ENCODE results near the gene ATP2C1.

Gene ATP2C1

GRCh38 chr3:130894986-130895280 lies 1.0 kb downstream of the ATP2C1 start:
- H3K9ac ChIP-seq (ENCODE audit: low read length): peak overlapping the region; percentile 80
- peaks cover 43% of the 10 kb centered on the region for H4K20me1 ChIP-seq (ENCODE audit: low read depth, low read length)
- H3K79me2 ChIP-seq (ENCODE audit: insufficient read depth, low read length): peaks cover 56% of the 10 kb centered on the region
- no peaks in the 10 kb centered on the region for H3K27me3 ChIP-seq (ENCODE audit: low read length)
- no peaks in the 10 kb centered on the region for H3K9me3 ChIP-seq (ENCODE audit: insufficient read depth, low read length)
- peak overlapping the region; percentile 94 for H3K4me2 ChIP-seq (ENCODE audit: low read depth, low read length, poor library complexity, severe bottlenecking)
- no peaks in the 10 kb centered on the region for H3K9me2 ChIP-seq (replicated peaks; ENCODE audit: insufficient read depth, low read length)
- no peaks in the 10 kb centered on the region for H3K36me3 ChIP-seq (ENCODE audit: low read length)
- peaks cover 15% of the 10 kb centered on the region for H3F3A ChIP-seq (ENCODE audit: insufficient read depth)
- H3K27ac ChIP-seq (ENCODE audit: low read depth, low read length): no peak overlapping the region
- TF ChIP-seq CTCF (IDR thresholded peaks at IDR 0.05; ENCODE audit: insufficient read depth, low read length, poor library complexity, severe bottlenecking) (no peak), EZH2phosphoT487 (conservative IDR thresholded peaks at IDR 0.05; ENCODE audit: low read length) (no peak)
- peak overlapping the region; percentile 94 for H2AFZ ChIP-seq (ENCODE audit: low read depth, low read length, severe bottlenecking)
- peak overlapping the region; percentile 97 for H3K4me3 ChIP-seq (ENCODE audit: insufficient read depth, low read length, poor library complexity, severe bottlenecking)

GRCh38 chr3:130895690-130896488 lies 2.0 kb downstream of the ATP2C1 start:
- peak overlapping the region; percentile 97 for H3K4me3 ChIP-seq (ENCODE audit: insufficient read depth, low read length, poor library complexity, severe bottlenecking)
- H3K36me3 ChIP-seq (ENCODE audit: low read length): no peaks in the 10 kb centered on the region
- no peak overlapping the region for H3K27ac ChIP-seq (ENCODE audit: low read depth, low read length)
- no peaks in the 10 kb centered on the region for H3K9me2 ChIP-seq (replicated peaks; ENCODE audit: insufficient read depth, low read length)
- no peaks in the 10 kb centered on the region for H3K27me3 ChIP-seq (ENCODE audit: low read length)
- no peak overlapping the region for H2AFZ ChIP-seq (ENCODE audit: low read depth, low read length, severe bottlenecking)
- no peaks in the 10 kb centered on the region for H3K9me3 ChIP-seq (ENCODE audit: insufficient read depth, low read length)
- peaks cover 15% of the 10 kb centered on the region for H3F3A ChIP-seq (ENCODE audit: insufficient read depth)
- H4K20me1 ChIP-seq (ENCODE audit: low read depth, low read length): peaks cover 52% of the 10 kb centered on the region
- peak overlapping the region; percentile 94 for H3K4me2 ChIP-seq (ENCODE audit: low read depth, low read length, poor library complexity, severe bottlenecking)
- no peak for TF ChIP-seq CTCF (IDR thresholded peaks at IDR 0.05; ENCODE audit: insufficient read depth, low read length, poor library complexity, severe bottlenecking)
- TF ChIP-seq EZH2phosphoT487 (conservative IDR thresholded peaks at IDR 0.05; ENCODE audit: low read length): no peak
- peak overlapping the region; percentile 80 for H3K9ac ChIP-seq (ENCODE audit: low read length)
- peaks cover 66% of the 10 kb centered on the region for H3K79me2 ChIP-seq (ENCODE audit: insufficient read depth, low read length)

- Histone ChIP-seq H3K9me3 (ENCODE audit: insufficient read depth, low read length) (no peaks in the 10 kb centered on the region), H3K4me2 (ENCODE audit: low read depth, low read length, poor library complexity, severe bottlenecking) (no peak overlapping the region), H3K36me3 (ENCODE audit: low read length) (no peaks in the 10 kb centered on the region), H3K79me2 (ENCODE audit: insufficient read depth, low read length) (peaks cover 80% of the 10 kb centered on the region), H3K9ac (ENCODE audit: low read length) (no peak overlapping the region), H2AFZ (ENCODE audit: low read depth, low read length, severe bottlenecking) (no peak overlapping the region), H3K27ac (ENCODE audit: low read depth, low read length) (no peak overlapping the region), H3F3A (ENCODE audit: insufficient read depth) (peaks cover 15% of the 10 kb centered on the region), H4K20me1 (ENCODE audit: low read depth, low read length) (peaks cover 53% of the 10 kb centered on the region), H3K27me3 (ENCODE audit: low read length) (no peaks in the 10 kb centered on the region), H3K9me2 (replicated peaks; ENCODE audit: insufficient read depth, low read length) (no peaks in the 10 kb centered on the region), H3K4me3 (ENCODE audit: insufficient read depth, low read length, poor library complexity, severe bottlenecking) (no peak overlapping the region)
- TF ChIP-seq CTCF (IDR thresholded peaks at IDR 0.05; ENCODE audit: insufficient read depth, low read length, poor library complexity, severe bottlenecking) (no peak), EZH2phosphoT487 (conservative IDR thresholded peaks at IDR 0.05; ENCODE audit: low read length) (no peak)
Observed at GRCh38 chr3:130897316-130897715, 3.4 kb downstream of the ATP2C1 start.

Measured in SU-DHL-6 (cell line).